Vagina (tissue), 2 donors: ENCODE measurements around the gene ANKRD39. TPM values are rescaled to one million over a fixed set of nuclear protein-coding genes. Genes with fewer than 3 reads are reported as not detected.

Source experiments
- DNase-seq, 2 donors: peaks; one replicate each; pipeline ENCODE4 v3.0.0-alpha.2; 2017; ENCODE audit errors: extremely low spot score in 2 of 2
- H3K27ac ChIP-seq: fragments of 200-600 bp; sonication (generic); one replicate; pipeline ENCODE4 v1.5.1; 2019
- H3K27me3 ChIP-seq: fragments of 200-600 bp; sonication (generic); one replicate; pipeline ENCODE4 v1.5.1; 2019
- H3K36me3 ChIP-seq, 2 donors: fragments of 200-600 bp; sonication (generic); one replicate each; pipeline ENCODE4 v1.5.1; 2017 to 2019
- H3K4me1 ChIP-seq: fragments of 200-600 bp; sonication (generic); one replicate; pipeline ENCODE4 v1.5.1; 2019
- H3K4me3 ChIP-seq, 2 donors: fragments of 200-600 bp; sonication (generic); 1 replicate in 1 of 2; 2 replicates in 1 of 2; pipeline ENCODE4 v1.5.1; 2016 to 2019
- H3K9me3 ChIP-seq: fragments of 200-600 bp; sonication (generic); one replicate; pipeline ENCODE4 v1.5.1; 2019
- CTCF ChIP-seq, 3 experiments: fragments of 450-650 bp in 2 of 3; fragments of 200-600 bp in 1 of 3; sonication (generic) in 1 of 3; IDR thresholded peaks; one replicate each; pipeline ENCODE4 v1.5.1; 2017 to 2019; ENCODE audit warnings: antibody characterized with exemption in 3 of 3, mild to moderate bottlenecking in 2 of 3, moderate library complexity in 2 of 3
- POLR2A ChIP-seq, 2 donors: fragments of 450-650 bp; IDR thresholded peaks; one replicate each; pipeline ENCODE4 v1.6.1; 2017; ENCODE audit warnings: antibody characterized with exemption in 2 of 2, mild to moderate bottlenecking in 2 of 2, moderate library complexity in 2 of 2
- POLR2AphosphoS5 ChIP-seq, 2 donors: sonication (generic); formaldehyde crosslinking; IDR thresholded peaks; one replicate each; pipeline ENCODE4 v1.9.0; 2017; ENCODE audit warnings: antibody characterized with exemption in 2 of 2, mild to moderate bottlenecking in 2 of 2, low read depth in 1 of 2; ENCODE audit not compliant: insufficient read depth in 1 of 2
- intact Hi-C: fragments of 100-400 bp; cut with DNase I; formaldehyde crosslinking; loops from one replicate; pipeline ENCODE4 v1.15.1; 2023
- total RNA-seq: library from RNA; depleted of rRNA; stranded (reverse); fragments of >200 nt; gene quantifications from one replicate; pipeline ENCODE4 v1.2.3, GENCODE V29; 2016

The ANKRD39 gene
- total RNA-seq, 1 donor from 2014 or later, result 20.4 TPM

- peaks cover 0 to 34% of the 10 kb centered on the region in 2 donors for H3K36me3 ChIP-seq
- TF ChIP-seq POLR2A (IDR thresholded peaks at IDR 0.05) (no peak), CTCF (IDR thresholded peaks at IDR 0.05) (no peak), POLR2AphosphoS5 (IDR thresholded peaks at IDR 0.05; ENCODE audit: insufficient read depth in 1 of 2, low read depth in 1 of 2) (no peak)
- intact Hi-C loops, result no loop called here
- no peaks in the 10 kb centered on the region for H3K9me3 ChIP-seq
- no peak overlapping the region for H3K4me3 ChIP-seq
- DNase-seq, result no peak
- H3K27me3 ChIP-seq, result no peaks in the 10 kb centered on the region
- H3K27ac ChIP-seq, result no peak overlapping the region
- peaks cover 37% of the 10 kb centered on the region for H3K4me1 ChIP-seq
These were observed 33.5 kb downstream of the ANKRD39 start for GRCh38 chr2:96824079-96824870.

DNA sequence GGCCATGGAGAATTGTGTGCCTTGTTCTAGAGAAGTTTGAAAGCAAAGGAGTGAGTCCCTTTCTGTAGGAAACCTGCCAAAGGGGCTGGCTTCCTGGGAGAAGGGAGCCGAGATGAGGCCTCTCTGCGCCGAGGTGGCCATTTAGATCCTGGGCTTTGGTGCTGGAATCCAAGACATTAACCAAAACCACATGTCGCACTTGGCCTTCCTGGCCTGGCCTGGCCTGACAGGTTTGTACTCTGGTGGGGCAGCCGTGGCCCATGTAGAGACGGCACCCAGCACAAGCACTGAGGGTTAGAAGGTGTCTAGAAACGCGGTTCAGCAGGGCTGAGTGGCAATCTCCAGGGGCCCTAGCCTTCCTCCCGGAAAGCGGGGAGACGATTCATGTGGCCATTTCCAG, 34.6 kb downstream of the ANKRD39 start:
- intact Hi-C loops, result no loop called here
- no peak for DNase-seq
- Histone ChIP-seq H3K36me3 (peaks cover 0 to 23% of the 10 kb centered on the region in 2 donors), H3K27ac (peak overlapping the region; percentile 5), H3K27me3 (no peaks in the 10 kb centered on the region), H3K4me3 (no peak overlapping the region), H3K9me3 (no peaks in the 10 kb centered on the region), H3K4me1 (peaks cover 48% of the 10 kb centered on the region)
- no peak for TF ChIP-seq CTCF (IDR thresholded peaks at IDR 0.05)
- no peak for TF ChIP-seq POLR2AphosphoS5 (IDR thresholded peaks at IDR 0.05; ENCODE audit: insufficient read depth in 1 of 2, low read depth in 1 of 2)
- no peak for TF ChIP-seq POLR2A (IDR thresholded peaks at IDR 0.05)

DNA sequence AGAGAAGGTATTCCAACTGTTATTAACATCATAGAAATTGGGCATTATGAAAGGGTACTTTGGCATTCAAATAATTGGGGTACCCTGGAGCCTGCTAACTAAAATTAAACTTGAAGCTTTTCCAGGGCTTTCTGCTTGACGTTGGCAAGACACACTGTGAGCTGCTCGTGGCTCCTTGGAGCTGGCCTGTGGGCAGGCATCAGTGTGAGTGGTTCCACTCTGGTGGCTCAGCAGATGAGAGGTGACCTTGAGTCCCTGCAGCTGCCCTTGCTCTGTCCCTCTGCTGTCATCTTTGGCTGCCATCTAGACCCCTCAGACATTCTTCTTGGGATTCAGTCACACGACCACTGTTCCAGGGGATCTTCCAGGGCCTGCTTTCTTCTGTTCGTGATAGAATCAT, 35.0 kb downstream of the ANKRD39 start:
- no peak for DNase-seq
- intact Hi-C loops, result no loop called here
- no peak overlapping the region for H3K4me3 ChIP-seq
- H3K9me3 ChIP-seq, result no peaks in the 10 kb centered on the region
- peaks cover 0 to 19% of the 10 kb centered on the region in 2 donors for H3K36me3 ChIP-seq
- TF ChIP-seq CTCF (IDR thresholded peaks at IDR 0.05), result no peak
- no peak for TF ChIP-seq POLR2AphosphoS5 (IDR thresholded peaks at IDR 0.05; ENCODE audit: insufficient read depth in 1 of 2, low read depth in 1 of 2)
- no peak for TF ChIP-seq POLR2A (IDR thresholded peaks at IDR 0.05)
- H3K27ac ChIP-seq, result no peak overlapping the region
- no peaks in the 10 kb centered on the region for H3K27me3 ChIP-seq
- peaks cover 52% of the 10 kb centered on the region for H3K4me1 ChIP-seq

DNA sequence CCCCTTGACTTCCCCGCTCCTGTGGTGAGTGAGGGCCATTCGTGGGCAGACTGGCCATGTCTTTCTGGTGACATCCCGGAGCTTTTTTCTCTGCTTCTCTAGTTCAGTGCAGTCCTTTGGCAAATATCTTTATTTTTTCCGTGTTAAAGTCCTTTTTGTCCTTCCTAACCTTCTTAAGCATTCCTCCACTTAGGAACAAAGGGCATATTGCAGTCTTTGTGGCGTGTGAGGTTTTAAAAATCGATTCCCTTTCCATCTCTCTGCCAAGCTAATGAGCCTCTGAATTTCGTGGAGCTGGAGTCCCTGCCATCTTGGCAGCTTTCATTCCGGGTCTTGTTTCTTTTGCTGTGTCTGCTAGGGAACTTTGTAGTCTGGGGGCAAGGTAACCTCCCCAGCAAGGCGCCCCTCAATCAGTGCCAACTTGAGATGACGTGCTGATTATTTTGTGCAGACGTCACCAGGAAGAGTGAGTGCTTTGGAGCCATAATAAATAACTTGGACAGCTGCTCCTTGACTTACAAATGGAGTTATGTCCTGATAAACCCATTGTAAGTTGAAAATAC, 36.6 kb downstream of the ANKRD39 start:
- peaks cover 61% of the 10 kb centered on the region for H3K4me1 ChIP-seq

More for the DNA sequence above, 36.6 kb downstream of the ANKRD39 start:
- H3K27me3 ChIP-seq, result no peaks in the 10 kb centered on the region
- no peak overlapping the region for H3K4me3 ChIP-seq
- H3K36me3 ChIP-seq, result peaks cover 0 to 6% of the 10 kb centered on the region in 2 donors
- intact Hi-C loops, result no loop called here
- TF ChIP-seq CTCF (IDR thresholded peaks at IDR 0.05), result no peak
- no peak for DNase-seq
- H3K9me3 ChIP-seq, result no peaks in the 10 kb centered on the region
- H3K27ac ChIP-seq, result no peak overlapping the region
